Trophoblast cell (in vitro differentiated cells and primary cell): ENCODE results near the gene RNF152.

Source experiments
- DNase-seq, 2 donors: peaks; one replicate each; pipeline ENCODE4 v3.0.0-alpha.2; 2016
- H2AFZ ChIP-seq: 2 replicates; pipeline ENCODE4 v1.6.1; 2013; ENCODE audit warnings: low read length, moderate library complexity, mild to moderate bottlenecking; ENCODE audit not compliant: insufficient read depth, poor library complexity
- H2AK5ac ChIP-seq: 2 replicates; pipeline ENCODE4 v1.6.1; 2013; ENCODE audit warnings: mild to moderate bottlenecking, low read length
- H2BK120ac ChIP-seq: 2 replicates; pipeline ENCODE4 v1.6.1; 2013; ENCODE audit warnings: low read length, mild to moderate bottlenecking, moderate library complexity; ENCODE audit not compliant: insufficient read depth, poor library complexity
- H2BK12ac ChIP-seq: 2 replicates; pipeline ENCODE4 v1.6.1; 2013; ENCODE audit warnings: mild to moderate bottlenecking, low read length, moderate library complexity
- H2BK5ac ChIP-seq: 2 replicates; pipeline ENCODE4 v1.6.1; 2013; ENCODE audit warnings: low read length, low read depth, moderate library complexity, mild to moderate bottlenecking; ENCODE audit not compliant: poor library complexity
- H3K14ac ChIP-seq: 2 replicates; pipeline ENCODE4 v1.6.1; 2013; ENCODE audit warnings: mild to moderate bottlenecking, low read length
- H3K18ac ChIP-seq: 2 replicates; pipeline ENCODE4 v1.6.1; 2013; ENCODE audit warnings: mild to moderate bottlenecking, low read length
- H3K23ac ChIP-seq: 2 replicates; pipeline ENCODE4 v1.6.1; 2013; ENCODE audit warnings: low read length
- H3K27ac ChIP-seq: 2 replicates; pipeline ENCODE4 v1.5.1; 2013; ENCODE audit warnings: low read depth, mild to moderate bottlenecking, inconsistent platforms, low read length, moderate library complexity
- H3K27me3 ChIP-seq: 2 replicates; pipeline ENCODE4 v1.6.1; 2013; ENCODE audit warnings: inconsistent platforms, mild to moderate bottlenecking, low read length, moderate library complexity; ENCODE audit not compliant: insufficient read depth
- H3K36me3 ChIP-seq, 2 experiments: 1 replicate in 1 of 2; 2 replicates in 1 of 2; pipeline ENCODE4 v1.6.1; 2013; ENCODE audit warnings: low read length in 2 of 2, mild to moderate bottlenecking in 2 of 2, moderate library complexity in 1 of 2; ENCODE audit not compliant: insufficient read depth in 2 of 2, control insufficient read depth in 1 of 2
- H3K4ac ChIP-seq: 2 replicates; pipeline ENCODE4 v1.6.1; 2013; ENCODE audit warnings: low read depth, mild to moderate bottlenecking, low read length, moderate library complexity
- H3K4me1 ChIP-seq, 2 experiments: 1 replicate in 1 of 2; 2 replicates in 1 of 2; pipeline ENCODE4 v1.6.1; 2013; ENCODE audit warnings: low read length in 2 of 2, mild to moderate bottlenecking in 2 of 2, moderate library complexity in 1 of 2; ENCODE audit not compliant: insufficient read depth in 2 of 2, control insufficient read depth in 1 of 2
- H3K4me2 ChIP-seq: 2 replicates; pipeline ENCODE4 v1.6.1; 2013; ENCODE audit warnings: inconsistent platforms, mild to moderate bottlenecking, low read length, moderate library complexity
- H3K4me3 ChIP-seq: 2 replicates; pipeline ENCODE4 v1.5.1; 2013; ENCODE audit warnings: mild to moderate bottlenecking, low read depth, low read length, inconsistent platforms
- H3K79me1 ChIP-seq: one replicate; pipeline ENCODE4 v1.6.1; 2013; ENCODE audit warnings: low read length
- H3K79me2 ChIP-seq: 2 replicates; pipeline ENCODE4 v1.6.1; 2013; ENCODE audit warnings: low read length, mild to moderate bottlenecking; ENCODE audit not compliant: control insufficient read depth, insufficient read depth, poor library complexity
- H3K9ac ChIP-seq: 2 replicates; pipeline ENCODE4 v1.6.1; 2013; ENCODE audit warnings: mild to moderate bottlenecking, low read length
- H3K9me3 ChIP-seq: 2 replicates; pipeline ENCODE4 v1.6.1; 2013; ENCODE audit warnings: low read depth, mild to moderate bottlenecking, control low read depth, inconsistent platforms, low read length; ENCODE audit not compliant: insufficient read depth
- H4K12ac ChIP-seq: 2 replicates; pipeline ENCODE4 v1.6.1; 2013; ENCODE audit warnings: low read depth, mild to moderate bottlenecking, low read length, moderate library complexity
- H4K8ac ChIP-seq: 2 replicates; pipeline ENCODE4 v1.6.1; 2013; ENCODE audit warnings: low read depth, mild to moderate bottlenecking, low read length, moderate library complexity
- H4K91ac ChIP-seq: one replicate; pipeline ENCODE4 v1.6.1; 2013; ENCODE audit warnings: low read depth, mild to moderate bottlenecking, low read length, moderate library complexity
- WGBS: extraction: QIAGEN DNeasy Blood & Tissue Kit; methylation state at CpG from one replicate; pipeline ENCODE4 v1.1.7; 2013; ENCODE audit warnings: missing lambda C conversion rate; ENCODE audit not compliant: insufficient read length, insufficient coverage; ENCODE audit errors: extremely low coverage; 5-methylcytosine and 5-hydroxymethylcytosine counted together

Gene RNF152

DNA sequence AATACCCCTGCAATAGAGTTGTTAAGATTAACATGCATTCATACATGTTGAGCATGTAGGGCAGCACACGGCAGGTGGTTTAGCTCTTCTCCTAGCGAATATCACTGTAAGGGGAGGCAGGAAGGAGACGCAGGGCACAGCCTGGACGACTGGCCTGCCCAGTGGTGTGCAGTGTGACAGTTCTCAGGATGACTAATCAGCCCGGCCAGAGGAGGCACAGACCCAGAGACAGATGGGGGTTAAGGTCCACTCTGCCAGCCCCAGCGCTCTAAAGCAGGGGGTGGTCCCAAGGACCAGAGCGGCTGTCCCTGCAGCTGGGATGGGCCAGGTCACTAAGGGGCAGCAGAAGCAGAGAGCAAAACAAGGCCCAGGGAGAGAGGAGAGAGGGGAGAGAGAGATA is 63.7 kb downstream of the RNF152 start:
- no peak overlapping the region for H3K14ac ChIP-seq
- no peak for DNase-seq
- H3K4ac ChIP-seq = no peak overlapping the region
- no CpG with 5 or more reads among the region's 7 CpGs for WGBS
- H3K36me3 ChIP-seq = no peaks in the 10 kb centered on the region
- H3K18ac ChIP-seq = no peak overlapping the region
- H4K12ac ChIP-seq = no peak overlapping the region
- no peak overlapping the region for H3K23ac ChIP-seq
- no peak overlapping the region for H3K27ac ChIP-seq
- H2AK5ac ChIP-seq = no peak overlapping the region
- no peaks in the 10 kb centered on the region for H3K79me2 ChIP-seq
- no peaks in the 10 kb centered on the region for H3K4me1 ChIP-seq
- H3K9me3 ChIP-seq = peaks cover 2% of the 10 kb centered on the region
- no peak overlapping the region for H3K4me2 ChIP-seq
- H4K91ac ChIP-seq = no peak overlapping the region
- no peak overlapping the region for H2BK5ac ChIP-seq
- no peak overlapping the region for H4K8ac ChIP-seq
- H2BK12ac ChIP-seq = no peak overlapping the region
- no peak overlapping the region for H2BK120ac ChIP-seq
- no peak overlapping the region for H3K4me3 ChIP-seq
- H3K9ac ChIP-seq = no peak overlapping the region
- H3K27me3 ChIP-seq = no peaks in the 10 kb centered on the region
- H2AFZ ChIP-seq = no peak overlapping the region
- no peaks in the 10 kb centered on the region for H3K79me1 ChIP-seq

DNA sequence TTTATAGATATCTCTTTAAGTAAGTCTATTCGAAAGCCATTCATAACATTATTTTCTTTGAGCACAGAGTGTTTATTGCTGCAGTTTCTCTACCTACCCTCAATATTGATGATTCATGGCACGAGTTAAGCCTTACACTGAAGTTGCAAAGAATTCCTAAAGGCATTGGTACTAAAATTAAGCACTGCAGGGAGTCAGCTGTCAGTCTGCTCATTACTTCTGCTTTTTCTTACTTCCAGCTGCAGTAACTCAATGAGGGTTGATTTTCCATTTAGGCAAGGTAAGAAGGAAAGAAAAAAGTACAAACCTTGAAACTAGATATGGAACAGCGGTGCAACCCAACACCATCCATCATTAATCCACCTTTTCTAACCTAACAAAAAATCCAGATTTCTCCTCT is 65.2 kb downstream of the RNF152 start:
- no peaks in the 10 kb centered on the region for H3K36me3 ChIP-seq
- no peak overlapping the region for H3K23ac ChIP-seq
- H2AFZ ChIP-seq = no peak overlapping the region
- no peak overlapping the region for H2BK120ac ChIP-seq
- H3K79me1 ChIP-seq = no peaks in the 10 kb centered on the region
- peaks cover 2% of the 10 kb centered on the region for H3K9me3 ChIP-seq
- no peaks in the 10 kb centered on the region for H3K79me2 ChIP-seq
- no CpG with 5 or more reads among the region's 3 CpGs for WGBS
- no peak overlapping the region for H3K4ac ChIP-seq
- H2AK5ac ChIP-seq = no peak overlapping the region
- no peak overlapping the region for H4K91ac ChIP-seq
- H3K9ac ChIP-seq = no peak overlapping the region
- no peak overlapping the region for H3K18ac ChIP-seq
- H3K14ac ChIP-seq = no peak overlapping the region
- no peaks in the 10 kb centered on the region for H3K4me1 ChIP-seq
- no peak overlapping the region for H3K27ac ChIP-seq
- H2BK5ac ChIP-seq = no peak overlapping the region
- no peak overlapping the region for H4K12ac ChIP-seq
- DNase-seq = no peak
- H3K4me2 ChIP-seq = no peak overlapping the region
- H4K8ac ChIP-seq = no peak overlapping the region
- no peak overlapping the region for H3K4me3 ChIP-seq
- no peak overlapping the region for H2BK12ac ChIP-seq
- H3K27me3 ChIP-seq = no peaks in the 10 kb centered on the region

DNA sequence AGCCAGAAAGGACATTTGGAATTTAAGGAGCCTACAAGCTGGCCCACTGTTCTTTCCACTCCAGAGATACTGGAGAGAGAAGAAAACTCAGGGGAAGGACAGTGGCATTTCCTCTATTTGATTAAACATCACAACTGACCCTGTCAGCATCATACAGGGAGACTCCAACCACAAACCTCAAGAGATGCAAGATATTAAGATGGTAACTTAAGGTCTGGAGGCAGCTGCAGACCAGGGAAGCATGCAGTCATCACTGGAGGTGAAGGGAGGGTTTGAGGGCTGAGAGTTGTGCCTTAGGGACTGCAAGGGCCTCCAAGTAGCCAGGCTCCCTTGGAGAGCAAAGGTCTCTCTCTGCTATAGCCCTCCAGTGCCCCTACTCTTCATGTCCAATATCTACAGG is 67.4 kb downstream of the RNF152 start:
- no peaks in the 10 kb centered on the region for H3K36me3 ChIP-seq
- H2BK12ac ChIP-seq = no peak overlapping the region
- no peaks in the 10 kb centered on the region for H3K79me2 ChIP-seq
- H3K4me1 ChIP-seq = peaks cover 0 to 4% of the 10 kb centered on the region in 2 experiments
- H3K4me3 ChIP-seq = no peak overlapping the region
- no peak overlapping the region for H4K8ac ChIP-seq
- H4K12ac ChIP-seq = no peak overlapping the region
- H4K91ac ChIP-seq = no peak overlapping the region
- no peak overlapping the region for H2AK5ac ChIP-seq
- H2AFZ ChIP-seq = no peak overlapping the region
- DNase-seq = no peak
- no peak overlapping the region for H3K4me2 ChIP-seq
- no peak overlapping the region for H2BK120ac ChIP-seq
- H3K9me3 ChIP-seq = peaks cover 2% of the 10 kb centered on the region
- no peak overlapping the region for H3K23ac ChIP-seq
- H3K27ac ChIP-seq = no peak overlapping the region
- H3K4ac ChIP-seq = no peak overlapping the region
- no peak overlapping the region for H2BK5ac ChIP-seq
- H3K18ac ChIP-seq = no peak overlapping the region
- no peak overlapping the region for H3K9ac ChIP-seq
- H3K79me1 ChIP-seq = no peaks in the 10 kb centered on the region
- H3K14ac ChIP-seq = no peak overlapping the region
- H3K27me3 ChIP-seq = no peaks in the 10 kb centered on the region

DNA sequence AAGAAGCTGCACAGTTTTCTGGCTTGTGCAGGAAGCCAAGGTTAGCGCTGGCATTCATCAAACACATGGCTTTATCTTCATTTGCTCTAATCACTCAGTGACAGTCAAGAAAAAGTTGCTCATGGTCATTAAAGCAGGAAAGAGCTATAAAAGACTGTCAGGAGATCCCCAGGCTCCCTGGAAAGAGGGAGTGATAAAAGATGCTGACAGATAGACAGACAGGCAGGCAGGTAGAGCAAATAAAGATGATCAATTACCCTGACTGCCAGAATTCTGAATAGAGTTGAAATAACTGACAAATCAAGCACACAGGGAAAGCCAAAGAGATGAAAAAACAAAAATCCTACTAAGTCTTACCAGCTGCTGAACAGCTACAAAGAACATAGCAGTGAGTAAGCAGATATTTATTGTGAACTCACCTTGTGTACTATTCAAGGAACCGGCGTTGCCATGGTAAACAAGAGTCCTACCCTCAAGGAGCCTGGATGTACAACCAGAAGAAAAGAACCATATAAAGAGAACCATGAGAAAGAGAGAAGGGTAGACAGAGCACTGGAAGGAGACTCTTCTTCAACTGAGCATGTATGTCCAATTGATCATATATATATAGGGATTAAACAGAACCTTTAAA is 68.0 kb downstream of the RNF152 start:
- Histone ChIP-seq H3K79me2 (no peaks in the 10 kb centered on the region), H3K27me3 (no peaks in the 10 kb centered on the region), H3K79me1 (no peaks in the 10 kb centered on the region), H2BK5ac (no peak overlapping the region), H3K36me3 (no peaks in the 10 kb centered on the region), H3K4ac (no peak overlapping the region), H4K12ac (no peak overlapping the region), H2AK5ac (no peak overlapping the region), H3K9ac (no peak overlapping the region), H3K4me1 (peaks cover 0 to 4% of the 10 kb centered on the region in 2 experiments), H3K4me3 (no peak overlapping the region), H3K23ac (no peak overlapping the region), H3K18ac (no peak overlapping the region), H3K14ac (no peak overlapping the region), H3K9me3 (peaks cover 2% of the 10 kb centered on the region), H4K8ac (no peak overlapping the region), H4K91ac (no peak overlapping the region), H2BK12ac (no peak overlapping the region), H3K27ac (no peak overlapping the region), H2AFZ (no peak overlapping the region), H3K4me2 (no peak overlapping the region), H2BK120ac (no peak overlapping the region)
- no peak for DNase-seq
- no CpG with 5 or more reads among the region's 3 CpGs for WGBS
